ENCODE data around the gene PLD6.

PLD6 gene

DNA sequence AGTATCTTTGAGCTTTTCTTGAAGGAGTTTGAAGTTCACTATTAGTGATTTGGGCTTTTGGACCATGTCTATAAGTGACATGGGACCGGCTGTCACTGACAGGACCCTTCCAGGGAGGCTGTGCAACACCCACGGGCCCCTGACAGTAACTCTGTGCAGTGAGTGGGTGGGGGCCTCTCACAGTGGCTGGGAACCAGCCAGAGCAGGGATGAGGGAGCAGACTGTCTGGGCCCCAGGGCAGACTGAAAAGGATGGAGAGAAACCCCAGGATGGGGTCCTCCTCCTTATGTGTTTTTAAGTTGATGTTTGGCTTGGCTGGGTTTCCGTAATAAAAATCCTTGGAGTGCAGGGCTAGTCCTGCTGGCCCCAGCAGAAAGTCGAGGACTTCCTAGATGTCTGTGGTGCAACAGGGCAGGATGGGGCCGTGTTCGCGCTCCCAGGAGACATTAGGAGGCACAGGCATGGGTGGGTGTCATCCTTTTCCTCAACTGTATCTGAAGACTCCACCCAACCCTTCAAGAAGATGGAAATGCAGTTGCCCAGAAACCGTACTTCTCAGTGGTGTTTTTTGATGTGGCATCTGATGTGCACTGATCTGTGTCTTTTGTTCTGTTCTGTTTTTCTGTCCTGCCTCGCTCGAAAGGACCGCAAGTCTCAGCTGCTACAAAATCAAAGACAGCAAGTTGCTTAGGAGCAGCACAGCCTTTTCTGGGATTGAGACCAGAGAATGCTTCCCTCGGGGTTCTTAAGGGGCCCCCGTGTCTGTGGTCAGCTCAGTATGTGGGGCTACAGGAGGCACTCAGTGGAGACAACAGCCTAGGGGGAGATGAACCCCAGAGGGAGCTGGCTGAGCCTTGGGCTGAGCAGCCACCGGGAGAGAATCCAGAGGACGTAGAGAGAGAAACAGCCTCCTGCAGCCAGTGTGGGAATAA lies 24.2 kb downstream of the PLD6 start:
- ATAC-seq = no peak
- TF ChIP-seq, protein P1, sequence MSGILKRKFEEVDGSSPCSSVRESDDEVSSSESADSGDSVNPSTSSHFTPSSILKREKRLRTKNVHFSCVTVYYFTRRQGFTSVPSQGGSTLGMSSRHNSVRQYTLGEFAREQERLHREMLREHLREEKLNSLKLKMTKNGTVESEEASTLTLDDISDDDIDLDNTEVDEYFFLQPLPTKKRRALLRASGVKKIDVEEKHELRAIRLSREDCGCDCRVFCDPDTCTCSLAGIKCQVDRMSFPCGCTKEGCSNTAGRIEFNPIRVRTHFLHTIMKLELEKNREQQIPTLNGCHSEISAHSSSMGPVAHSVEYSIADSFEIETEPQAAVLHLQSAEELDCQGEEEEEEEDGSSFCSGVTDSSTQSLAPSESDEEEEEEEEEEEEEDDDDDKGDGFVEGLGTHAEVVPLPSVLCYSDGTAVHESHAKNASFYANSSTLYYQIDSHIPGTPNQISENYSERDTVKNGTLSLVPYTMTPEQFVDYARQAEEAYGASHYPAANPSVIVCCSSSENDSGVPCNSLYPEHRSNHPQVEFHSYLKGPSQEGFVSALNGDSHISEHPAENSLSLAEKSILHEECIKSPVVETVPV (CRISPR knock-in tag; IDR thresholded peaks at IDR 0.05) = no peak
- TF ChIP-seq, protein P2, sequence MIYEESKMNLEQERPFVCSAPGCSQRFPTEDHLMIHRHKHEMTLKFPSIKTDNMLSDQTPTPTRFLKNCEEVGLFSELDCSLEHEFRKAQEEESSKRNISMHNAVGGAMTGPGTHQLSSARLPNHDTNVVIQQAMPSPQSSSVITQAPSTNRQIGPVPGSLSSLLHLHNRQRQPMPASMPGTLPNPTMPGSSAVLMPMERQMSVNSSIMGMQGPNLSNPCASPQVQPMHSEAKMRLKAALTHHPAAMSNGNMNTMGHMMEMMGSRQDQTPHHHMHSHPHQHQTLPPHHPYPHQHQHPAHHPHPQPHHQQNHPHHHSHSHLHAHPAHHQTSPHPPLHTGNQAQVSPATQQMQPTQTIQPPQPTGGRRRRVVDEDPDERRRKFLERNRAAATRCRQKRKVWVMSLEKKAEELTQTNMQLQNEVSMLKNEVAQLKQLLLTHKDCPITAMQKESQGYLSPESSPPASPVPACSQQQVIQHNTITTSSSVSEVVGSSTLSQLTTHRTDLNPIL (CRISPR knock-in tag; IDR thresholded peaks at IDR 0.05; ENCODE audit: low read depth) = no peak
- TF ChIP-seq OSR1 (CRISPR knock-in tag; IDR thresholded peaks at IDR 0.05) (no peak), ARNTL (CRISPR knock-in tag; IDR thresholded peaks at IDR 0.05; ENCODE audit: borderline replicate concordance, low read depth) (no peak), ISL1 (CRISPR knock-in tag; IDR thresholded peaks at IDR 0.05) (no peak), ZFP30 (CRISPR knock-in tag; IDR thresholded peaks at IDR 0.05) (no peak), GLIS3 (CRISPR knock-in tag; IDR thresholded peaks at IDR 0.05) (no peak), ZFP3 (CRISPR knock-in tag; IDR thresholded peaks at IDR 0.05) (no peak), ZC3H10 (CRISPR knock-in tag; IDR thresholded peaks at IDR 0.05) (no peak), BACH2 (CRISPR knock-in tag; IDR thresholded peaks at IDR 0.05; ENCODE audit: borderline replicate concordance) (no peak), ZNF8 (CRISPR knock-in tag; IDR thresholded peaks at IDR 0.05) (no peak), TOX (CRISPR knock-in tag; IDR thresholded peaks at IDR 0.05; ENCODE audit: borderline replicate concordance) (no peak), PPARA (CRISPR knock-in tag; IDR thresholded peaks at IDR 0.05; ENCODE audit: borderline replicate concordance) (no peak), ZNF565 (CRISPR knock-in tag; conservative IDR thresholded peaks at IDR 0.05; ENCODE audit: low read depth) (no peak), SNAI2 (CRISPR knock-in tag; IDR thresholded peaks at IDR 0.05) (no peak), CSDC2 (CRISPR knock-in tag; IDR thresholded peaks at IDR 0.05) (no peak), ZNF70 (CRISPR knock-in tag; IDR thresholded peaks at IDR 0.05) (no peak)
- TF ChIP-seq, protein P3, sequence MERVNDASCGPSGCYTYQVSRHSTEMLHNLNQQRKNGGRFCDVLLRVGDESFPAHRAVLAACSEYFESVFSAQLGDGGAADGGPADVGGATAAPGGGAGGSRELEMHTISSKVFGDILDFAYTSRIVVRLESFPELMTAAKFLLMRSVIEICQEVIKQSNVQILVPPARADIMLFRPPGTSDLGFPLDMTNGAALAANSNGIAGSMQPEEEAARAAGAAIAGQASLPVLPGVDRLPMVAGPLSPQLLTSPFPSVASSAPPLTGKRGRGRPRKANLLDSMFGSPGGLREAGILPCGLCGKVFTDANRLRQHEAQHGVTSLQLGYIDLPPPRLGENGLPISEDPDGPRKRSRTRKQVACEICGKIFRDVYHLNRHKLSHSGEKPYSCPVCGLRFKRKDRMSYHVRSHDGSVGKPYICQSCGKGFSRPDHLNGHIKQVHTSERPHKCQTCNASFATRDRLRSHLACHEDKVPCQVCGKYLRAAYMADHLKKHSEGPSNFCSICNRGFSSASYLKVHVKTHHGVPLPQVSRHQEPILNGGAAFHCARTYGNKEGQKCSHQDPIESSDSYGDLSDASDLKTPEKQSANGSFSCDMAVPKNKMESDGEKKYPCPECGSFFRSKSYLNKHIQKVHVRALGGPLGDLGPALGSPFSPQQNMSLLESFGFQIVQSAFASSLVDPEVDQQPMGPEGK (CRISPR knock-in tag; IDR thresholded peaks at IDR 0.05; ENCODE audit: borderline replicate concordance) = no peak
- TF ChIP-seq, protein P4, sequence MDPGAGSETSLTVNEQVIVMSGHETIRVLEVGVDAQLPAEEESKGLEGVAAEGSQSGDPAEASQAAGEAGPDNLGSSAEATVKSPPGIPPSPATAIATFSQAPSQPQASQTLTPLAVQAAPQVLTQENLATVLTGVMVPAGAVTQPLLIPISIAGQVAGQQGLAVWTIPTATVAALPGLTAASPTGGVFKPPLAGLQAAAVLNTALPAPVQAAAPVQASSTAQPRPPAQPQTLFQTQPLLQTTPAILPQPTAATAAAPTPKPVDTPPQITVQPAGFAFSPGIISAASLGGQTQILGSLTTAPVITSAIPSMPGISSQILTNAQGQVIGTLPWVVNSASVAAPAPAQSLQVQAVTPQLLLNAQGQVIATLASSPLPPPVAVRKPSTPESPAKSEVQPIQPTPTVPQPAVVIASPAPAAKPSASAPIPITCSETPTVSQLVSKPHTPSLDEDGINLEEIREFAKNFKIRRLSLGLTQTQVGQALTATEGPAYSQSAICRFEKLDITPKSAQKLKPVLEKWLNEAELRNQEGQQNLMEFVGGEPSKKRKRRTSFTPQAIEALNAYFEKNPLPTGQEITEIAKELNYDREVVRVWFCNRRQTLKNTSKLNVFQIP (CRISPR knock-in tag; IDR thresholded peaks at IDR 0.05; ENCODE audit: borderline replicate concordance, low read depth) = no peak
- TF ChIP-seq, protein P5, sequence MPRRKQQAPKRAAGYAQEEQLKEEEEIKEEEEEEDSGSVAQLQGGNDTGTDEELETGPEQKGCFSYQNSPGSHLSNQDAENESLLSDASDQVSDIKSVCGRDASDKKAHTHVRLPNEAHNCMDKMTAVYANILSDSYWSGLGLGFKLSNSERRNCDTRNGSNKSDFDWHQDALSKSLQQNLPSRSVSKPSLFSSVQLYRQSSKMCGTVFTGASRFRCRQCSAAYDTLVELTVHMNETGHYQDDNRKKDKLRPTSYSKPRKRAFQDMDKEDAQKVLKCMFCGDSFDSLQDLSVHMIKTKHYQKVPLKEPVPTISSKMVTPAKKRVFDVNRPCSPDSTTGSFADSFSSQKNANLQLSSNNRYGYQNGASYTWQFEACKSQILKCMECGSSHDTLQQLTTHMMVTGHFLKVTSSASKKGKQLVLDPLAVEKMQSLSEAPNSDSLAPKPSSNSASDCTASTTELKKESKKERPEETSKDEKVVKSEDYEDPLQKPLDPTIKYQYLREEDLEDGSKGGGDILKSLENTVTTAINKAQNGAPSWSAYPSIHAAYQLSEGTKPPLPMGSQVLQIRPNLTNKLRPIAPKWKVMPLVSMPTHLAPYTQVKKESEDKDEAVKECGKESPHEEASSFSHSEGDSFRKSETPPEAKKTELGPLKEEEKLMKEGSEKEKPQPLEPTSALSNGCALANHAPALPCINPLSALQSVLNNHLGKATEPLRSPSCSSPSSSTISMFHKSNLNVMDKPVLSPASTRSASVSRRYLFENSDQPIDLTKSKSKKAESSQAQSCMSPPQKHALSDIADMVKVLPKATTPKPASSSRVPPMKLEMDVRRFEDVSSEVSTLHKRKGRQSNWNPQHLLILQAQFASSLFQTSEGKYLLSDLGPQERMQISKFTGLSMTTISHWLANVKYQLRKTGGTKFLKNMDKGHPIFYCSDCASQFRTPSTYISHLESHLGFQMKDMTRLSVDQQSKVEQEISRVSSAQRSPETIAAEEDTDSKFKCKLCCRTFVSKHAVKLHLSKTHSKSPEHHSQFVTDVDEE (CRISPR knock-in tag; IDR thresholded peaks at IDR 0.05) = no peak

DNA sequence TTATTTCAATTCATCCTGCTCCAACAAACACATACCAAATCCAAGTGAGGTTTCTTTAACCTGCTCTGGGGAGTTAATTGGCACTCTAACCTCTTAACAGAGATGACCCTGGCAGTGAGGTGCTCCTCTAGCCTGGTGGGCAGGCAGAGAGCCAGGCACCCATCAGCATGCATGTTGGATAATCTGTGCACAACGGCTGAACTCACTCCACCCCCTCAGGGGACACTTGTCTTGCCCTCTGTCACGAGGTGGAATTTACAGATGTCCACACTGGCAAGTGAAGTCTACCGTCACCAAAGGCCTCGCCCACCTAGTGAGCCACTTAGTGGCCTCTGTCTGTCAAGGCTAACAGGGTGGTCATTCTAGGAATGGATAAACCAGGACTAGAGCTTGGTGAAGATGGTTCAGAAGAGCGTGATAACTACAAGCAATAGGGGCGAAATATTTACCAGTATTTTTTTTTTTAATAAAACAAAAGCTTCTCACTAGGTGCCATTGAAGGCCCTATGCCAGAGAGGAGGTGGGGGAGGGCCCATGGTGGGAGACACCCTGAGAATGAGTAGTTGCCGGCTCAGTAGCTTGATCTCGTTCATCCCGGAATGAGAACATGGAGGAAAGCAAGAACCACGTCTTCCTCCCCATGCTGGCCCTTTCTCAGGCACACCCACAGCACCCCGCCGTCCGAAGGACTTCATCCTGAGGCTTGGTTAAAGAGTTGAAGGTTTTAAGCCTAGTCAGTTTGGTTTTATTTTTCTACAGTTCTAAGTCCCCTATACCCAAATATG lies 25.2 kb downstream of the PLD6 start:
- ATAC-seq = no peak
- TF ChIP-seq RARB (CRISPR knock-in tag; IDR thresholded peaks at IDR 0.05) (no peak), OSR1 (CRISPR knock-in tag; IDR thresholded peaks at IDR 0.05) (no peak), ZFP30 (CRISPR knock-in tag; IDR thresholded peaks at IDR 0.05) (no peak), BACH2 (CRISPR knock-in tag; IDR thresholded peaks at IDR 0.05; ENCODE audit: borderline replicate concordance) (no peak), ARNTL (CRISPR knock-in tag; IDR thresholded peaks at IDR 0.05; ENCODE audit: borderline replicate concordance, low read depth) (no peak)

All from SK-N-SH treated with all-trans-retinoic acid at 6 μM for 48 hours (cell line).